H1 (cell line): ENCODE results near the gene ARHGEF39. TPM values are rescaled to one million over a fixed set of nuclear protein-coding genes. Genes with fewer than 3 reads are reported as not detected.

Source experiments
- BACH1 ChIP-seq: IDR thresholded peaks from 2 replicates; pipeline ENCODE4 v1.6.1; 2012; ENCODE audit warnings: low read length, improper control_type of control experiment
- BCL11A ChIP-seq, 2 experiments: IDR thresholded peaks; one replicate each; pipeline ENCODE4 v1.6.1; 2011; ENCODE audit warnings: low read depth in 2 of 2, low read length in 2 of 2, mild to moderate bottlenecking in 2 of 2
- GABPA ChIP-seq: IDR thresholded peaks from 2 replicates; pipeline ENCODE4 v1.6.1; 2011; ENCODE audit warnings: mild to moderate bottlenecking, low read length, moderate library complexity, borderline replicate concordance; ENCODE audit not compliant: insufficient read depth
- HDAC2 ChIP-seq, 2 experiments: fragments of 300-600 bp in 1 of 2; sonication (generic) in 1 of 2; IDR thresholded peaks; 2 replicates each; pipeline ENCODE4 v1.6.1; 2011 to 2012; ENCODE audit warnings: low read depth in 2 of 2, low read length in 2 of 2, mild to moderate bottlenecking in 2 of 2, moderate library complexity in 2 of 2, borderline replicate concordance in 1 of 2, inconsistent platforms in 1 of 2
- HDAC6 ChIP-seq: IDR thresholded peaks from one replicate; pipeline ENCODE4 v1.7.1; 2012; ENCODE audit warnings: low read depth, mild to moderate bottlenecking, inconsistent platforms, low read length, moderate library complexity
- KDM4A ChIP-seq: IDR thresholded peaks from one replicate; pipeline ENCODE4 v1.7.1; 2012; ENCODE audit warnings: low read depth, mild to moderate bottlenecking, moderate library complexity, low read length, inconsistent platforms; ENCODE audit not compliant: severe bottlenecking
- PHF8 ChIP-seq: fragments of 200-600 bp; sonication (generic); conservative IDR thresholded peaks from 2 replicates; pipeline ENCODE4 v1.7.1; 2012; ENCODE audit warnings: low read depth, mild to moderate bottlenecking, inconsistent platforms, low read length, moderate library complexity
- POLR2A ChIP-seq, 2 experiments: IDR thresholded peaks; 1 replicate in 1 of 2; 2 replicates in 1 of 2; pipeline ENCODE4 v1.6.1; 2011; ENCODE audit warnings: low read depth in 2 of 2, low read length in 2 of 2, mild to moderate bottlenecking in 2 of 2; ENCODE audit errors: control extremely low read depth in 1 of 2
- POLR2AphosphoS5 ChIP-seq: IDR thresholded peaks from 2 replicates; pipeline ENCODE4 v1.6.1; 2011; ENCODE audit warnings: low read depth, low read length
- RAD21 ChIP-seq, 2 experiments: IDR thresholded peaks in 1 of 2; conservative IDR thresholded peaks in 1 of 2; 2 replicates each; pipeline ENCODE4 v1.6.1; 2011; ENCODE audit warnings: low read depth in 2 of 2, low read length in 2 of 2, improper control_type of control experiment in 1 of 2, inconsistent platforms in 1 of 2, mild to moderate bottlenecking in 1 of 2, moderate library complexity in 1 of 2
- RBBP5 ChIP-seq: IDR thresholded peaks from 2 replicates; pipeline ENCODE4 v1.7.1; 2012; ENCODE audit warnings: low read depth, mild to moderate bottlenecking, inconsistent platforms, low read length, moderate library complexity, borderline replicate concordance
- RNF2 ChIP-seq: fragments of 200-900, 300-1000 bp; sonication (generic); IDR thresholded peaks from 2 replicates; pipeline ENCODE4 v1.7.1; 2016; ENCODE audit warnings: borderline replicate concordance, low read depth, mild to moderate bottlenecking, antibody characterized with exemption, low read length; ENCODE audit not compliant: poor library complexity, severe bottlenecking; ENCODE audit errors: missing control alignments
- TAF1 ChIP-seq: IDR thresholded peaks from 2 replicates; pipeline ENCODE4 v1.6.1; 2011; ENCODE audit warnings: mild to moderate bottlenecking, low read depth, low read length
- TBP ChIP-seq: IDR thresholded peaks from 2 replicates; pipeline ENCODE4 v1.6.1; 2011; ENCODE audit warnings: low read depth, low read length, improper control_type of control experiment
- polyA plus RNA-seq, 7 experiments: library from polyadenylated mRNA; depleted of rRNA in 3 of 7; stranded (reverse) in 5 of 7; unstranded in 2 of 7; fragments of >200 nt in 5 of 7; fragments of 200-250 nt in 2 of 7; gene quantifications; 1 replicate in 5 of 7; 2 replicates in 1 of 7; 4 replicates in 1 of 7; pipeline versions ENCODE4 v1.2.1 to v1.2.3, GENCODE V29; 2011 to 2013; ENCODE audit warnings: missing spikeins in 2 of 7, mixed read lengths in 2 of 7
- total RNA-seq: library from RNA; stranded (reverse); fragmentation: NEBNext Ultra II Directional; extraction: Animal tissue kit (Norgen Biotek cat#: 25700); gene quantifications from 2 replicates; pipeline ENCODE4 v1.2.1, GENCODE V29; 2021
- TF ChIP-seq, protein P1 (sequence below): IDR thresholded peaks from 2 replicates; pipeline ENCODE4 v1.6.1; 2012; ENCODE audit warnings: inconsistent platforms
- TF ChIP-seq, protein P2 (sequence below), 3 experiments: IDR thresholded peaks; 1 replicate in 2 of 3; 2 replicates in 1 of 3; pipeline versions ENCODE4 v1.5.1 to v1.6.1; 2011; ENCODE audit warnings: low read length in 3 of 3, mild to moderate bottlenecking in 3 of 3, inconsistent platforms in 2 of 3, low read depth in 1 of 3, moderate library complexity in 1 of 3; ENCODE audit not compliant: insufficient read depth in 1 of 3; ENCODE audit errors: control extremely low read depth in 1 of 3

ARHGEF39 gene
- total and polyA plus RNA-seq, 2 of the 8 experiments (the other 6 are each of a cell fraction or from before 2014, with no cell fraction given), result 18.6 to 18.7 TPM

DNA sequence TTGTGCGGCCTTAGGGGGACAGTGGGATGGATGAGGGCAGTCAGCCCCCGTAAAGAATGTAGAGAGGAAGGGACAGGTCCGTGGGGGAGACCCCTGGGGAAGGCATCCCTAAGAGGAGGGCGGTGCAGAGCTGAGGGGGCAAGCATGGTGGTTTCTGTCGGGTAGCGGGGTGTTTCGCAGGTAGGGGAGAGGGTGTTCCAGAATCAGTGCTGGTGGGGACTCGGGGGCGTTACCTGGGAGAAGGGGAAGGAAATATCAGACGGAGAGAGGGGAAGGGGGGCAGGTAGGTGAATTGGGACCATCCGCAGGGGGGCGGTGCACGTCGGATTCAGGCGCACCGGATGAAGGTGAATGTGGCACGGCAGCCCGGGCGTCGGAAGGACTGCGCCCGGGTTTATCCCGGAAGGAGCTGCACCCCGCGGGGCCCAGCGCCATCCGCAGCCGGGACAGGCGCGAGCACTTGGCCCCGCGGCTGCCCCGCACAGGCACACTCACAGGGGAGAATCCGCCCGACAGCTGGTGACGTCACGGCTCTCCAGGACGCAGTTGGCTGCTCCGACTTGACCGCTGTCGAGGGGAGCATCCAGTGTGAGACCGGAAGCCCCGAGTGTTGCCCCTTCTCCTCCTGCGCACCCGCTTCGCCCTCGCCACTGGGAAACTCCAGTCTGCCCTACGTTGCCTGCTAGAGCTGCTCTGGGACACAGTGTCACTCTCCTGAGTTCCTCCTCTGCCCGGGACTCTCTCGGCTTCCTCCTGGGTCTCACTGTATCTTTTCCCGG, 48.1 kb downstream of the ARHGEF39 start (continued):
- TF ChIP-seq POLR2AphosphoS5, result peak; percentile 31; the same call in 1 of the 2 replicates
- TF ChIP-seq, protein P1, sequence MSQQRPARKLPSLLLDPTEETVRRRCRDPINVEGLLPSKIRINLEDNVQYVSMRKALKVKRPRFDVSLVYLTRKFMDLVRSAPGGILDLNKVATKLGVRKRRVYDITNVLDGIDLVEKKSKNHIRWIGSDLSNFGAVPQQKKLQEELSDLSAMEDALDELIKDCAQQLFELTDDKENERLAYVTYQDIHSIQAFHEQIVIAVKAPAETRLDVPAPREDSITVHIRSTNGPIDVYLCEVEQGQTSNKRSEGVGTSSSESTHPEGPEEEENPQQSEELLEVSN, result no peak
- TF ChIP-seq TAF1, result peak; percentile 47; the same call in 1 of the 2 replicates
- TF ChIP-seq, protein P2, sequence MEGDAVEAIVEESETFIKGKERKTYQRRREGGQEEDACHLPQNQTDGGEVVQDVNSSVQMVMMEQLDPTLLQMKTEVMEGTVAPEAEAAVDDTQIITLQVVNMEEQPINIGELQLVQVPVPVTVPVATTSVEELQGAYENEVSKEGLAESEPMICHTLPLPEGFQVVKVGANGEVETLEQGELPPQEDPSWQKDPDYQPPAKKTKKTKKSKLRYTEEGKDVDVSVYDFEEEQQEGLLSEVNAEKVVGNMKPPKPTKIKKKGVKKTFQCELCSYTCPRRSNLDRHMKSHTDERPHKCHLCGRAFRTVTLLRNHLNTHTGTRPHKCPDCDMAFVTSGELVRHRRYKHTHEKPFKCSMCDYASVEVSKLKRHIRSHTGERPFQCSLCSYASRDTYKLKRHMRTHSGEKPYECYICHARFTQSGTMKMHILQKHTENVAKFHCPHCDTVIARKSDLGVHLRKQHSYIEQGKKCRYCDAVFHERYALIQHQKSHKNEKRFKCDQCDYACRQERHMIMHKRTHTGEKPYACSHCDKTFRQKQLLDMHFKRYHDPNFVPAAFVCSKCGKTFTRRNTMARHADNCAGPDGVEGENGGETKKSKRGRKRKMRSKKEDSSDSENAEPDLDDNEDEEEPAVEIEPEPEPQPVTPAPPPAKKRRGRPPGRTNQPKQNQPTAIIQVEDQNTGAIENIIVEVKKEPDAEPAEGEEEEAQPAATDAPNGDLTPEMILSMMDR (IDR thresholded peaks at IDR 0.05; ENCODE audit: control extremely low read depth in 1 of 3, insufficient read depth in 1 of 3, low read depth in 1 of 3, low read length in 3 of 3), result peak in 2 of 3 experiments; percentile 18 to 33; a peak in 3 of 4 replicates
- no peak for TF ChIP-seq BCL11A (IDR thresholded peaks at IDR 0.05; ENCODE audit: low read depth in 2 of 2, low read length in 2 of 2)
- TF ChIP-seq GABPA, result peak; percentile 83
- TF ChIP-seq PHF8, result 0 out of 2 replicates have a peak, but pooled peaks have one; percentile 59
- no peak for TF ChIP-seq RNF2
- TF ChIP-seq KDM4A, result peak; percentile 63
- no peak for TF ChIP-seq BACH1
- TF ChIP-seq RAD21 (IDR thresholded peaks at IDR 0.05 in 1 of 2, conservative IDR thresholded peaks at IDR 0.05 in 1 of 2; ENCODE audit: low read depth in 2 of 2, low read length in 2 of 2), result no peak; a peak in 1 of 4 replicates
- 0 out of 2 replicates have a peak, but pooled peaks have one; percentile 67 for TF ChIP-seq RBBP5
- peak in 1 of 2 experiments; percentile 64; a peak in 1 of 4 replicates for TF ChIP-seq HDAC2 (IDR thresholded peaks at IDR 0.05; ENCODE audit: borderline replicate concordance in 1 of 2, low read depth in 2 of 2, low read length in 2 of 2)
- peak in 1 of 2 experiments; percentile 78; a peak in 2 of 3 replicates for TF ChIP-seq POLR2A (IDR thresholded peaks at IDR 0.05; ENCODE audit: control extremely low read depth in 1 of 2, low read depth in 2 of 2, low read length in 2 of 2)
- TF ChIP-seq TBP, result peak; percentile 44; the same call in 1 of the 2 replicates
- TF ChIP-seq HDAC6, result no peak
